Lung (tissue), 12 donors: ENCODE measurements around the gene QRFPR. TPM values are rescaled to one million over a fixed set of nuclear protein-coding genes. Genes with fewer than 3 reads are reported as not detected.

Experiments
- ATAC-seq: fragments of 200-7000 bp; cut with Tn5 transposase; one replicate; pipeline ENCODE4 v1.9.1; 2020; ENCODE audit warnings: moderate number of reproducible peaks; ENCODE audit not compliant: insufficient read depth, low FRiP score
- DNase-seq, 3 donors: peaks; one replicate each; pipeline ENCODE4 v3.0.0-alpha.2; 2013 to 2017
- H3K27ac ChIP-seq, 2 donors: one replicate each; pipeline ENCODE4 v1.5.1; 2013; ENCODE audit warnings: mild to moderate bottlenecking in 2 of 2, moderate library complexity in 2 of 2, control low read depth in 1 of 2, inconsistent platforms in 1 of 2, low read depth in 1 of 2, low read length in 1 of 2
- H3K27me3 ChIP-seq, 3 donors: one replicate each; pipeline ENCODE4 v1.5.1; 2013; ENCODE audit warnings: low read length in 2 of 3; ENCODE audit not compliant: control insufficient read depth in 3 of 3, insufficient read depth in 3 of 3
- H3K36me3 ChIP-seq, 4 donors: one replicate each; pipeline ENCODE4 v1.5.1; 2013; ENCODE audit warnings: low read length in 4 of 4, mild to moderate bottlenecking in 1 of 4, moderate library complexity in 1 of 4; ENCODE audit not compliant: control insufficient read depth in 4 of 4, insufficient read depth in 4 of 4
- H3K4me1 ChIP-seq, 5 donors: one replicate each; pipeline ENCODE4 v1.5.1; 2013; ENCODE audit warnings: low read length in 5 of 5, mild to moderate bottlenecking in 2 of 5, moderate library complexity in 1 of 5; ENCODE audit not compliant: control insufficient read depth in 5 of 5, insufficient read depth in 5 of 5
- H3K4me3 ChIP-seq: one replicate; pipeline ENCODE4 v1.5.1; 2013; ENCODE audit warnings: mild to moderate bottlenecking, control low read depth, moderate library complexity
- H3K9ac ChIP-seq, 2 donors: one replicate each; pipeline ENCODE4 v1.5.1; 2013; ENCODE audit warnings: low read length in 2 of 2, control low read depth in 1 of 2; ENCODE audit not compliant: insufficient read depth in 1 of 2
- H3K9me3 ChIP-seq, 4 donors: one replicate each; pipeline ENCODE4 v1.5.1; 2013; ENCODE audit warnings: low read length in 3 of 4, mild to moderate bottlenecking in 1 of 4, moderate library complexity in 1 of 4; ENCODE audit not compliant: control insufficient read depth in 4 of 4, insufficient read depth in 3 of 4
- CTCF ChIP-seq: IDR thresholded peaks from 2 replicates; pipeline ENCODE4 v1.5.1; 2012; ENCODE audit warnings: mild to moderate bottlenecking; ENCODE audit errors: control extremely low read depth, extremely low read depth
- WGBS, 2 donors: extraction: QIAGEN DNeasy Blood & Tissue Kit; methylation state at CpG; one replicate each; pipeline ENCODE4 v1.1.7; 2013; 5-methylcytosine and 5-hydroxymethylcytosine counted together
- polyA plus RNA-seq, 2 donors: library from polyadenylated mRNA; stranded (reverse); fragments of 200-250 nt; gene quantifications; one replicate each; pipeline ENCODE4 v1.2.1, GENCODE V29; 2013
- total RNA-seq, 2 donors: library from RNA; depleted of rRNA in 1 of 2; stranded (reverse); fragments of >200 nt in 1 of 2; gene quantifications; one replicate each; pipeline ENCODE4 v1.2.1, GENCODE V29; 2014 to 2021
- donor health status: control.
- donor health status: control.
- donor health status: Bipolar disorder and iron deficiency.
- donor health status: healthy.
- donor health status: DM: yes; HTN: yes; CAD: no.

Gene QRFPR
- total and polyA plus RNA-seq, 4 donors = 0.02 to 1.3 TPM; not detected in 2

DNA sequence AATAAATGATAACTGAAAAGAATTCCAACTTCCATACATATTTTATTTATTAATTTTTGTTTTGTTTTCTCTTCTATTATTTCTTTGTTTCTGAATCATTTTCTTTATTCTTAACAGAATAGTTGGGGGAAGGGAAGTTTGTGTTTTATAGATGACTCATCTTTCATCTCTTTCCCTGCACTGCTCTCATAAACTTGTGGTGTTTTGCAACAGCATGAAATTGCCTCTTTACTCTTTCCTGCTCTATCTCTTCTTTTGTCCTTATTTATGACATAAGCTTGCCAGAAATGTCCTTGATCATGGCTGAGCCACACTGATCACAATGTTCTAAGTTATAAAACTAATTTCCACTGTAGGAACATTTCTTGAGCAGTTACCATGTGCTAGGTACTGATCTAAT, 22.3 kb downstream of the QRFPR start:
- Histone ChIP-seq H3K4me1 (no peaks in the 10 kb centered on the region), H3K36me3 (no peaks in the 10 kb centered on the region), H3K9ac (no peak overlapping the region), H3K27ac (no peak overlapping the region), H3K4me3 (no peak overlapping the region), H3K27me3 (no peaks in the 10 kb centered on the region), H3K9me3 (peaks cover 0 to 3% (median 1%) of the 10 kb centered on the region in 4 donors)
- TF ChIP-seq CTCF = no peak
- ATAC-seq = no peak
- DNase-seq = peak in 1 of 3 donors; percentile 34

- no peak for ATAC-seq
- no peak overlapping the region for H3K9ac ChIP-seq
- H3K4me1 ChIP-seq = no peaks in the 10 kb centered on the region
- no peak overlapping the region for H3K27ac ChIP-seq
- no peaks in the 10 kb centered on the region for H3K36me3 ChIP-seq
- TF ChIP-seq CTCF = no peak
- no peak for DNase-seq
- H3K27me3 ChIP-seq = no peaks in the 10 kb centered on the region
- H3K9me3 ChIP-seq = peaks cover 0 to 3% (median 1%) of the 10 kb centered on the region in 4 donors
- no peak overlapping the region for H3K4me3 ChIP-seq
Measured at GRCh38 chr4:121353213-121353612, 27.6 kb downstream of the QRFPR start.

DNA sequence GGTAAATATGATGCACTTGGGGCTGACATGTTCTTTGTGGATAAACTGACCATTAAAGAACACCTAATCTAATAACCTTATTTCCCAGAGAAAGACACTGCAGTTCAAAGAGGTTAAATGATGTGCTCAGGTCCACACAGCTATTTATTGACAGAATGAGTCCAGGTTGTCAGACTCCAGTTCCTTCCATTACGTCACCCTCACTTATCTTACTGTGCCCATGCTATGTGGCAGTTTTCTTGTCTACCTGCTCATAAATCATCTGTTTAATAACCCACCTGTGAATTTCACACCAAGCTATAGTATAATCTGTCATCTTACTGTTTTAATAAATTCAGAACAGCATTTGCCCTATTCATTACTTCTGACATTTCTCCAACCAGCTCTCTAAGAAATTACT, 36.7 kb downstream of the QRFPR start:
- no peaks in the 10 kb centered on the region for H3K27me3 ChIP-seq
- H3K9ac ChIP-seq = no peak overlapping the region
- H3K4me3 ChIP-seq = no peak overlapping the region
- DNase-seq (no peak), ATAC-seq (no peak)
- no peak overlapping the region for H3K27ac ChIP-seq
- no peaks in the 10 kb centered on the region for H3K36me3 ChIP-seq
- no peak for TF ChIP-seq CTCF
- H3K9me3 ChIP-seq = no peaks in the 10 kb centered on the region
- WGBS, 2 donors = 83 to 96% methylated on average over 1 of the region's 1 CpG
- no peaks in the 10 kb centered on the region for H3K4me1 ChIP-seq

GRCh38 chr4:121340247-121340646, 40.6 kb downstream of the QRFPR start:
- H3K9me3 ChIP-seq = no peaks in the 10 kb centered on the region

More at GRCh38 chr4:121340247-121340646, 40.6 kb downstream of the QRFPR start:
- H3K4me1 ChIP-seq = no peaks in the 10 kb centered on the region
- H3K27ac ChIP-seq = no peak overlapping the region
- no peak for TF ChIP-seq CTCF
- WGBS, 2 donors = 91 to 92% methylated on average over 2 of the region's 2 CpGs
- H3K9ac ChIP-seq = no peak overlapping the region
- no peaks in the 10 kb centered on the region for H3K36me3 ChIP-seq
- no peak overlapping the region for H3K4me3 ChIP-seq
- DNase-seq (no peak), ATAC-seq (no peak)
- no peaks in the 10 kb centered on the region for H3K27me3 ChIP-seq
